GM21381 (cell line): ENCODE results near the gene MRPL21.

Experiments
- ATAC-seq: cut with Tn5 transposase; IDR thresholded peaks from one replicate; pipeline ENCODE4 v1.9.1; 2021; ENCODE audit warnings: mild to moderate bottlenecking, moderate library complexity; ENCODE audit not compliant: unreplicated experiment

The MRPL21 gene

DNA sequence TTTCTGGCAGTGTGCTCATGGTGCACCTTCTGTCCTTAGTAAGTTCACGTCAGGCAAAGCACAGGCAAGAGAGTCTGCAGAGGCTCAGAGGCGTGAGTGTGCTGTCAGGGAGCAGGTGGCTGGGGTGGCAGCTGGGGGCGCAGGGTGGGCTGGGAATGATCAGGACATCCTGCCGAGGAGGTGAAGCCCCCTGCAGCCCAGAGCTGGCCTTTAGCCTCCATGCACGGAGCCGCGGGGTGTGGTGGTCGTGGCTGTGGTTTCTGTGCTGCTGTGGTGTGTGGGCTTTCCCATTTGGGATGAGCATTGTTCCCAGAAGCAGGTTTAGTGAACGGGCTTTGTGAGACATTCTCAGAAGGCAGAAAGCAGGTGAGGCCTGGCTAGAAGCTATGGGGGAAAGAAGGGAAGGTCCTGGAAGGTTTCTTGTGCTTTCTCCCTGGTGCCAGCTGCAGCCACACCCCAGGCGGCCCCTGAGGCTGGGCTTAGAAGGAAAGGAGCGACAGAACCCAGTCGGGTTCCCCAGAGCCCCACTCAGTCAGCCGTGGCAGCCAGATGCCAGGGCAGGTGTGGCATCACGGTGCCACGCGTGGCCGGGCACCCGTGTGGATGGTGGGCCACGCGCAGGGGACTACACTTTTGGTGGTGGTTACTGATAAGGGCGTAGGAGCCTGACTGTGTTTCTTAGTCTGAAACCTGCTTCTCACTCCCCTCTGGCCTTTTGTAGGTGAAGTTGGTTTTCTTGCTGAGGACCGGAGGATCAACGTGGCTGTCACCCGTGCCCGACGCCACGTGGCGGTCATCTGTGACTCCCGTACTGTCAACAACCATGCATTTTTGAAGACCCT lies 32.1 kb upstream of the MRPL21 start:
- ATAC-seq: no peak

- ATAC-seq: no peak
Observed at GRCh38 chr11:68935066-68935465, 31.4 kb upstream of the MRPL21 start.

DNA sequence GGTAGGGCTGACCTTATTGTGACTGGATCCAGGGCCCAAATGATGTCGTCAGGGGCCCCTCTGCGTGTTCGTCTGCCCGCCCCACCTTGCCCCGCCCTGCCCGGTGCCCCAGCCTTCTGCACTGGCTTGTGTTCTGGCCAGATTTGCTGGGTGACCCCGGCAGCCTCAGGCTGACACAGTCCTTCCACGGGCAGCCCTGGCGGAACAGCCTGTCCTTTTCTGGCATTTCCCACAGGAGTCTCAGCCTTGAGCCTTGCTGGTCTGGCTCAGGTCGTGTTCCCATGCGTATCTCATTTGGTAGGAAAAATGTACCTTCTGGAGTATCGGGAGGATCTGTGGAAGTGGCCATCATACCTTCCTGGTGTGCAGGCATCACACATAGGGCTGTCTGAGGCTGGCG lies 31.0 kb upstream of the MRPL21 start:
- no peak for ATAC-seq

GRCh38 chr11:68934321-68934645 lies 30.7 kb upstream of the MRPL21 start:
- ATAC-seq: no peak

DNA sequence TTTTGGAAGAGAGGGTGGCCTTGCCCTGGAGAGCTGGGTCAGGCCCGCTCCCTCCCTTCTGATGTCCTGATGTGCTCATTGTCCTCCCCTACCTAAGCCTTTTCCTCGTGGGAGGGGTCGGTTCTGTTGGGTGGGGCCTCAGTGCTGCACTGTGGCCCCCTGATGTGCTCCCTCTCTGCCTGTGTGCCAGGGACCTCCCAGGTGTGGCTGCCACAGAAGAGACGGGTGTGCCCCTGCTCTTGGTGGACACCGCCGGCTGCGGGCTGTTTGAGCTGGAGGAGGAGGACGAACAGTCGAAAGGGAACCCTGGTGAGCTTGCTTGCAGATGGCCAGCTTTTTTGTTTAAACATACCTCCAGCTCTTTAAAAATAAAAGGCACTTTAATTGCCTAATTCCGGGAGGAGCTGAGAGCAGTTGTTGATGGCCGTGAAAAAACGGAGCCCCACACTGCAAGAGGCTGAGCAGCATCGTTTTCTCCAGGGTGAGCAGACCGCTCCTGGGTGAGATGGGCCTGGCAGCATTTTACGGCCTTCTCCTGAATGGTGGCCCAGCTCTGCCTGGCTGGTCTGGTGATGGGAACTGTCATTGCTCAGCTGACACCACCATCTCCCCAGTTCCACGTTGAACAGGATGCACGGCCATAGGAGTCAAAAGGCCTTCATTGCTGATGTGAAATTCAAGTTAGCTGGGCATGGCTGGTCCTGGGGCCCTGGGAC lies 30.1 kb upstream of the MRPL21 start:
- no peak for ATAC-seq

DNA sequence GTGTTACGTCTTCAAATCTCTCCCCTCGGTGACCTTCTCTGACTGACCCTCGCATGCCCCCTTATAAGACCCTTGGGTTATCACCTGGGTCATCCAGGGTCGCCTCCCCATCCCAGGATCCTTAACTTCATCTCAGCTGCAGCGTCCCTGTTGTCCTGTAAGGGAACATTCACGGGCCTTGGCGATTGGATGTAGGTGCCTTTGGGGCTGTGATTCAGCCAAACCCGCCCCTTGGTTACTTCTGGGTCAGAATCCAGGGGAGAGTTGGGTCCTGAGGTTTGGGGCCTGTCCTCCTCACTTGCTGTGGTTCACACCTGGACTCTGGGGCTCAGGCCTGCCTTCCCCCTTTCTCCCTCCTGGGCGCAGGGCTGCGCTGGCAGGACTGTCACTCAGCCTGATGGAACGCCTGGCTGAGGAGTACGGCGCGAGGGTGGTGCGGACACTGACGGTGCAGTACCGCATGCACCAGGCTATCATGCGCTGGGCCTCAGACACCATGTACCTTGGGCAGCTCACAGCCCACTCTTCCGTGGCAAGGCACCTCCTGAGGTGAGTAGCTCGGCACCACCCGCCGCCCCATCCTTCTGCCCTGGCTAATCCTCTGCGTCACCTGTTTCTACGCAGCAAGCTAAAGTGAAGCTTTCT lies 29.4 kb upstream of the MRPL21 start:
- ATAC-seq: no peak

DNA sequence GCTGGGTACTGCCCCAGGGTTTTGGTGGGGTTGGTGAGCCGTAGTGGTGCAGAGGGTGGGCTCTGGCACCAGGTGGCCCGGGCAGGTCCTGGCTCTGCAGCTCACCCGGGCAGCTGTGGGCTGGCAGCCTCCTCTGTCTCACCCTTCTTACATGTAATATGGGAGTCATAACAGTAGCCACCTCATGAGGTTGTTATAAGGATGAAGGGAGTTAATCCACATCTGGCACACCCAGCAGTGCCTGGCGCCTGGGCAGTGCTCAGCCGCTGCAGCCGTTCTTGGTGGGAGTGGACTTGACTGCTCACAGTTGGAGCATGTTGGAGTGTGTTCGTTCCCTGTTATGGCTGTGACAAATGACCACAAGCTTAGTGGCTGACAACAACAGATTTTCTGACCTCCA lies 28.7 kb upstream of the MRPL21 start:
- ATAC-seq: no peak

GRCh38 chr11:68931911-68932310 lies 28.3 kb upstream of the MRPL21 start:
- ATAC-seq: no peak

- no peak for ATAC-seq
Observed at GRCh38 chr11:68930991-68931855, 27.6 kb upstream of the MRPL21 start.

DNA sequence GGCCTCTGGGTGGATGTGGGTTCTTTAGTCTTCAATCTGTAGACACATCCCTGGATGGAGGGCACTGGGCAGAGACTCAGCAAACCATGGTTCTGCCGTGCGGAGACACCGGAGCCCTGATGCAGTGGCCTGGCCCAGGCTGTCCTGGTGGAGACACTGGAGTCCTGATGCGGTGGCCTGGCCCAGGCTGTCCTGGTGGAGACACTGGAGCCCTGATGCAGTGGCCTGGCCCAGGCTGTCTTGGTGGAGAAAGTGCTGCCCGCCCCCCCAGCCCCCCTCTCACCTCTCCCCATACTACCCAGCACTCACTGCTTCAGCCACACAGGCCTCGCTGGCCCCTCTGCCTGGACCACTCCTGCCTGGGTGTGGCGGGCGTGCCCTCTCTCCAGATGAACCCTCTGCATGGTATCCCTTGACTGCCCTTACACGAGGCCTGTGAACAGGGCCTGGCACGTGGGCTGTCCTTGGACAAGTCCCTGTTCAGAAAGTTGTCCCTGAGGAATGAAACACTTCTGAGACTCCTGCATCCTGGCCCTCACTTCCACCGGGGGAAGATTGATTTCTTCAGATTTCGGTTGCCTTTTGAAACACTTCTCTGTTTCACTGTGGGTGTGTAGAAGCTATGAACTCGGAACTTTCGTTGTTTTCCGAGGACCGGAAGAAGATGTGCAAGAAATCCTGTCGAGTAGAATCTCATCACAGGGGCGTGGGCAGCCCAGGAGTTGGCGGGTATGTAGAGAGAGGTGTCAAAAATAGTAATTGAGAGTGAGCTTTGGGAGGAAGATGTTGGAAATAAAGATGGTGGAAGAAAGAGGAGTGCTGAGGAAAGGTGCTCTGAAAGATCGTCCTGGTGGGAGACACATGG lies 26.3 kb upstream of the MRPL21 start:
- ATAC-seq: no peak

GRCh38 chr11:68929135-68929534 lies 25.5 kb upstream of the MRPL21 start:
- no peak for ATAC-seq

DNA sequence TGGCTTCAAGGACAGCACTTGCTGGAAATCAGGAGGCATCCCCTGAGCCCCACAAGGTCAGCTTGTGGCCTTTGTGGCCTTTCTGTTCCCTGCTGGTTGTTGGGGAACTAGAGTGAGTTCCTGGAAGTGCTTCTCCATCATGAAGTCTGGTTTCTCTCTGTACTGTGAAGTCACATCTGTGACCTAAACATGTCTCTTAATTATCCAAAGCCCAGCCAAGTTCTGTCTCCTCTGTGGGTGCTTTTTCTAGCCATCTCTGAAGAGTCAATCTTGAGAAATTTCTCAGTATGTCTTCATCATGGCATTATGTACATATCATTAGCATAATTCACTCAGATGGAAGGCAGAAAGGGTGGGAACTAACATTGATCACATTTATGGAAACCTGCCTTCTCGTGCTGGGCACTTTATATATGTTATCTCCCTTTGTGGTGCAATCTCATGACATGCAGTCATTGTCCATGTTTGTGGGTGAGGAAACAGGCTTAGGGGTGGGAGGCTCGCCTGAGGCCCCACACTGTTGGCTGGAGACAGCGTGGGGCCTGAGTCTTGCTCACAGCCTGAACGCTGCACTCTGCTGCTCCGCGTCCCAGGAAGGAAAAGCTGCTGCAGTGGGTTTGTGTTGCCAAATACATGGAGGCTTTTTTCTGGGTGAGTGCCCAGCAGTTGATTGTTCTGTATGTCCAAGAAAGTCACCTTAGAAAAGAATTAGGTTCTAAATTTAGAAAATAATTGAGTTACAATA lies 24.7 kb upstream of the MRPL21 start:
- ATAC-seq: no peak

DNA sequence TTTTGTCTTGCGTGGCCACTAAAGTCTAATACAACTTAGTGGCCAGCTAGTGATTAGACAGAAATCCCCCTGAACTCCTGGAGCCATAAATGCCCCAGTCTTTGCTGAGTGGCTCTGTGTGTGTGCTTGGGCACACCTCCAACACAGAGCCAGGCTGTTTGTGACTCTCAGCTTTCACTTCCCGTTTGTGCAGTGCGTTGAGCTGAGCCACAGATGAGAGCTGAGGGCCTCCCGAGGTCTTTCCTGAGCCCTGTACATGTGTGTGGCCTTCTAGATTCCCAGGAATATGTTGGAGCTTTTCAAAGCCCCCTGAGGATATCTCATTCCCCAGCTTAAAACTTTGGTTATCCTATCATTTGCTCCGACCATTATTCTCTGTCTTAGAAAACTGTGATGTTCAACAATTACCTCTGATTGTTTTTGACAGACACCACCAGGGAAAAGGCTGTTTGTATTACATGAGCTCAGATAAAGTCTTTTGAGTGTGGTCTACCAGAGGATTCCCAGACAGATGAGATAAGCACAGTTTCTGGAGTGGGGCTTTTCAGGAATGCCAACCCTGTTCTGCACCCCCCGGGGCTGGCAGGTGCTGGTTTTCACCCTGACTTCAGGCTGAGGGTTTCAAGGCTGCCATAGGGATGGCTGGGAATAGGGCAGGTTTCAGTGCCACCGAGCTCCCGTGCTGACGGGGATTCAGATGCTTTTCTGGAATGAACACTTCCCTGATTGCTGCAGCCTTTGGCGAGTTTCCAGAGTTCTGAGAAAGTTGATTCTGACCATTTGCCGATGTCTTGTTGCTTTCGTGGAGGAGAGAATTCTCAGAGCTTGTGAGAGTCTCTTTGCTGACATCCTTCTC lies 23.9 kb upstream of the MRPL21 start:
- peak; percentile 51 for ATAC-seq

DNA sequence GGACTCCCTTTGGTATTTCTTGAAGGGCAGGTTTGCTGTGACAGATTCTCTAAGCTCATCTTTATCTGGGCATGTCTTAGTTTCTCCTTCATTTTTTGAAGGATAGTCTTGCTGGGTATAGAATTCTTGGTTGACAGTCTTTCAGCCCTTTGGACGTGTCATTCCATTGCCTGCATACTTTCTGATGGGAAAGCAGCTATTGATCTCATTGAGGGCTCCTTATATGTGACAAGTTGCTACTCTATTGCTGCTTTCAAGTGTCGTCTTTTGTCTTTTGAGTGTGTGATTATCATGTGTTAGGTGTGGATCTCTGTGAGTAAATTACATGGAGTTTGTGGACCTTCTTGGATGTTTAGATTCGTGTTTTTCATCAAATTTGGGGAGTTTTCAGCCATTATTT lies 22.0 kb upstream of the MRPL21 start:
- ATAC-seq: no peak

- ATAC-seq: no peak
Observed at GRCh38 chr11:68924073-68924925, 20.7 kb upstream of the MRPL21 start.

DNA sequence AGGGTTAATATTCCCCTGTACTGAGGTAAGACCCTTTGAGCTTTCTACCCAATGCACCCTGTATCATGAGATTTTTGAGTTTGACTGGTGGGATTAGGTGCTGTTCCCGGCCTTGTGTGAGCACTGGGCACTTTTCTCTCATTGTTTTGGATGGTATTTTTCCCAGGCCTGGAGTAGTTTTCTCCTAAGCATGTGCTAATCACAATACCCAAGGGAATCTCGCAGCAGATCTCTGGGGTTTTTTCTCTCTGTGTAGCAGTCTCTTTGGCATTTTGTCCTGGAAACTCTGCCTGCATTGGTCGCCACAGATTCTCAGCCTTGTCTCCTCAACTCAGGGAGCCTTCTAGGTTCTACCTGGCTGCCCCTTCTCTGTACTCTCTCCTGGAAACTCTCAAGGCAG lies 20.0 kb upstream of the MRPL21 start:
- no peak for ATAC-seq

- no peak for ATAC-seq
Observed at GRCh38 chr11:68916439-68916838, 12.8 kb upstream of the MRPL21 start.

- no peak for ATAC-seq
Observed at GRCh38 chr11:68914761-68915160, 11.1 kb upstream of the MRPL21 start.
